Measurements from ENCODE around the gene PLEKHM3. TPM values are rescaled to one million over a fixed set of nuclear protein-coding genes. Genes with fewer than 3 reads are reported as not detected.

The PLEKHM3 gene
- total and polyA plus RNA-seq, 2 of the 13 experiments (the other 11 are each of a cell fraction or from before 2014, with no cell fraction given), result 4.5 to 4.7 TPM

GRCh38 chr2:207938415-207938814 is 86.9 kb downstream of the PLEKHM3 start (continued):
- TF ChIP-seq ELF3 (CRISPR knock-in tag; IDR thresholded peaks at IDR 0.05), result no peak

GRCh38 chr2:207937823-207938222 is 87.5 kb downstream of the PLEKHM3 start:
- H3K9ac ChIP-seq (ENCODE audit: insufficient read depth, low read depth, low read length), result no peak overlapping the region
- H2AFZ ChIP-seq (ENCODE audit: low read length), result no peak overlapping the region
- H3K27ac ChIP-seq (ENCODE audit: extremely low read length, insufficient read depth, low read length), result peak overlapping the region; percentile 46
- in situ Hi-C loops (cut with HindIII; ENCODE audit: extremely low pct_ligation_motif_present, low pct_unique_long_range_greater_than_20kb) (no loop called here), intact Hi-C loops (cut with micrococcal nuclease; ENCODE audit: unreplicated experiment) (loop anchor here (2.0 to 5.0 kb wide), 5 partner anchors 33 to 95 kb away; no protein-coding TSS in a partner anchor)
- H3K27me3 ChIP-seq (ENCODE audit: control insufficient read depth in 1 of 2, insufficient read depth in 2 of 2, low read length in 2 of 2), result no peaks in the 10 kb centered on the region
- H4K20me1 ChIP-seq (ENCODE audit: insufficient read depth, low read length), result no peaks in the 10 kb centered on the region
- no peak overlapping the region for H3K4me2 ChIP-seq (ENCODE audit: low read depth, low read length)
- ChIA-PET CTCF (ENCODE audit: low intra/inter-chr PET ratio, low total read pairs) (no interaction called here), POLR2A (interaction anchor here (1.1 to 1.5 kb wide), 3 partner anchors 88 to 115 kb away, joined by 3 to 8 read pairs (median 3); partner anchors contain the start of gene PLEKHM3)
- H3K4me1 ChIP-seq (ENCODE audit: insufficient read depth, low read length), result peaks cover 66% of the 10 kb centered on the region
- no peaks in the 10 kb centered on the region for H3K36me3 ChIP-seq (replicated peaks in 1 of 2; ENCODE audit: control insufficient read depth in 1 of 2, insufficient read depth in 2 of 2, low read length in 2 of 2)
- H3K79me2 ChIP-seq (ENCODE audit: insufficient read depth, low read length), result no peaks in the 10 kb centered on the region
- WGBS (ENCODE audit: low lambda C conversion rate), result 89% methylated on average over 2 of the region's 2 CpGs
- DNase-seq (ENCODE audit: low spot score), result no peak
- ATAC-seq, result no peak
- no peak for FAIRE-seq
- no peak overlapping the region for H3K4me3 ChIP-seq (replicated peaks in 1 of 3; ENCODE audit: insufficient read depth in 1 of 3, low read depth in 2 of 3, low read length in 3 of 3)
- no TSS peak for BruUV-seq (replicated peaks)
- H3K9me3 ChIP-seq (ENCODE audit: low read length), result no peaks in the 10 kb centered on the region
- TF ChIP-seq HDAC1 (CRISPR knock-in tag; IDR thresholded peaks at IDR 0.05) (no peak), E2F2 (CRISPR knock-in tag; IDR thresholded peaks at IDR 0.05; ENCODE audit: borderline replicate concordance) (no peak), HMGA1 (CRISPR knock-in tag; conservative IDR thresholded peaks at IDR 0.05) (no peak), GTF2F1 (IDR thresholded peaks at IDR 0.05; ENCODE audit: low read length) (no peak), ZNF816 (CRISPR knock-in tag; IDR thresholded peaks at IDR 0.05; ENCODE audit: borderline replicate concordance) (0 out of 2 replicates have a peak, but pooled peaks have one; percentile 38), ZNF580 (CRISPR knock-in tag; IDR thresholded peaks at IDR 0.05; ENCODE audit: borderline replicate concordance, low read depth) (no peak)

Data from HepG2 (cell line).